Panc1 (cell line): Measurements from ENCODE around the gene MAP3K14.

Source experiments
- POLR2AphosphoS5 ChIP-seq: IDR thresholded peaks from 2 replicates; pipeline ENCODE4 v1.6.1; 2012; ENCODE audit warnings: mild to moderate bottlenecking, low read depth, low read length, moderate library complexity
- TCF7L2 ChIP-seq: IDR thresholded peaks from 2 replicates; pipeline ENCODE4 v1.6.1; 2011; ENCODE audit warnings: mild to moderate bottlenecking, low read depth, low read length, inconsistent platforms
- TF ChIP-seq, protein P1 (sequence below): fragments of 450-650 bp; IDR thresholded peaks from 2 replicates; pipeline ENCODE4 v1.5.1; 2017; ENCODE audit warnings: mild to moderate bottlenecking
- TF ChIP-seq, protein P2 (sequence below), 2 experiments: IDR thresholded peaks; 2 replicates each; pipeline ENCODE4 v1.6.1; 2011 to 2012; ENCODE audit warnings: low read depth in 2 of 2, control low read depth in 1 of 2, low read length in 1 of 2, mild to moderate bottlenecking in 1 of 2, moderate library complexity in 1 of 2; ENCODE audit not compliant: insufficient read depth in 1 of 2

DNA sequence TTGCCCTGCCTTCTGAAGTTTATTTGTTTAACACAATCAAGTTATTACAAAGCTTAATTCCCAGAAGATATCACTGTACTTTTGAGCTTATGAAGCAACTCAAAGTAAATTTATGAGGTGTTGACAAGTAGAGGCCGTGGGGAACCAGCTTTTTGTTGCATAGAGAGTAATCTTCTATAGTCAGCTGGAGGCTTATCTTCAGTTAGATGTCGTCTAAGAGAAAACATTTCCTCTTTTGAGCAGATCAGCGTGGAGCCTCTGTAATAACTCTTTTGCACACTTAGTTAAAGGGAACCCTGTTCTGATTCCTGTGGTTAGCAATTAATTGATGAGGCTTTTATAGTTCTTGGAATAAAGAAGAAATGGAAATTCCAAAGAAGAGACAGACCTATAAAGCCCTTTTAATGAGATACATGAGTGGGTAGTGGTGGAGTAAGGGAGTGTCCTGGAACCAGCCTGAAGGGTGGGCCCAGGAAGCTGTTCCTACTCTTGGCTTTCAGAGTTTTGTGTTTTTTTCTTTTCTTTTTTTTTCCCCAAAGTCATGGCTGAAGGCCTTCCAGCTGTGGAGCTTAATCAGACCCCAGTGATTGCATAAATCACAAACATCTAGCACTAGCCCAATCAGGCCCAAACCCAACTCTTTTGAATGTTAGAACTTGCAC, 28.9 kb upstream of the MAP3K14 start:
- TF ChIP-seq, protein P1, sequence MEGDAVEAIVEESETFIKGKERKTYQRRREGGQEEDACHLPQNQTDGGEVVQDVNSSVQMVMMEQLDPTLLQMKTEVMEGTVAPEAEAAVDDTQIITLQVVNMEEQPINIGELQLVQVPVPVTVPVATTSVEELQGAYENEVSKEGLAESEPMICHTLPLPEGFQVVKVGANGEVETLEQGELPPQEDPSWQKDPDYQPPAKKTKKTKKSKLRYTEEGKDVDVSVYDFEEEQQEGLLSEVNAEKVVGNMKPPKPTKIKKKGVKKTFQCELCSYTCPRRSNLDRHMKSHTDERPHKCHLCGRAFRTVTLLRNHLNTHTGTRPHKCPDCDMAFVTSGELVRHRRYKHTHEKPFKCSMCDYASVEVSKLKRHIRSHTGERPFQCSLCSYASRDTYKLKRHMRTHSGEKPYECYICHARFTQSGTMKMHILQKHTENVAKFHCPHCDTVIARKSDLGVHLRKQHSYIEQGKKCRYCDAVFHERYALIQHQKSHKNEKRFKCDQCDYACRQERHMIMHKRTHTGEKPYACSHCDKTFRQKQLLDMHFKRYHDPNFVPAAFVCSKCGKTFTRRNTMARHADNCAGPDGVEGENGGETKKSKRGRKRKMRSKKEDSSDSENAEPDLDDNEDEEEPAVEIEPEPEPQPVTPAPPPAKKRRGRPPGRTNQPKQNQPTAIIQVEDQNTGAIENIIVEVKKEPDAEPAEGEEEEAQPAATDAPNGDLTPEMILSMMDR: no peak
- no peak for TF ChIP-seq POLR2AphosphoS5
- TF ChIP-seq TCF7L2: peak; percentile 73
- TF ChIP-seq, protein P2, sequence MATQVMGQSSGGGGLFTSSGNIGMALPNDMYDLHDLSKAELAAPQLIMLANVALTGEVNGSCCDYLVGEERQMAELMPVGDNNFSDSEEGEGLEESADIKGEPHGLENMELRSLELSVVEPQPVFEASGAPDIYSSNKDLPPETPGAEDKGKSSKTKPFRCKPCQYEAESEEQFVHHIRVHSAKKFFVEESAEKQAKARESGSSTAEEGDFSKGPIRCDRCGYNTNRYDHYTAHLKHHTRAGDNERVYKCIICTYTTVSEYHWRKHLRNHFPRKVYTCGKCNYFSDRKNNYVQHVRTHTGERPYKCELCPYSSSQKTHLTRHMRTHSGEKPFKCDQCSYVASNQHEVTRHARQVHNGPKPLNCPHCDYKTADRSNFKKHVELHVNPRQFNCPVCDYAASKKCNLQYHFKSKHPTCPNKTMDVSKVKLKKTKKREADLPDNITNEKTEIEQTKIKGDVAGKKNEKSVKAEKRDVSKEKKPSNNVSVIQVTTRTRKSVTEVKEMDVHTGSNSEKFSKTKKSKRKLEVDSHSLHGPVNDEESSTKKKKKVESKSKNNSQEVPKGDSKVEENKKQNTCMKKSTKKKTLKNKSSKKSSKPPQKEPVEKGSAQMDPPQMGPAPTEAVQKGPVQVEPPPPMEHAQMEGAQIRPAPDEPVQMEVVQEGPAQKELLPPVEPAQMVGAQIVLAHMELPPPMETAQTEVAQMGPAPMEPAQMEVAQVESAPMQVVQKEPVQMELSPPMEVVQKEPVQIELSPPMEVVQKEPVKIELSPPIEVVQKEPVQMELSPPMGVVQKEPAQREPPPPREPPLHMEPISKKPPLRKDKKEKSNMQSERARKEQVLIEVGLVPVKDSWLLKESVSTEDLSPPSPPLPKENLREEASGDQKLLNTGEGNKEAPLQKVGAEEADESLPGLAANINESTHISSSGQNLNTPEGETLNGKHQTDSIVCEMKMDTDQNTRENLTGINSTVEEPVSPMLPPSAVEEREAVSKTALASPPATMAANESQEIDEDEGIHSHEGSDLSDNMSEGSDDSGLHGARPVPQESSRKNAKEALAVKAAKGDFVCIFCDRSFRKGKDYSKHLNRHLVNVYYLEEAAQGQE (IDR thresholded peaks at IDR 0.05; ENCODE audit: insufficient read depth in 1 of 2, low read depth in 2 of 2, low read length in 1 of 2): no peak
